Ovary (tissue), 3 donors: ENCODE data around the gene SCN2B.

Experiments
- CTCF ChIP-seq, 3 donors: fragments of 450-650 bp in 2 of 3; fragments of 200-600 bp in 1 of 3; IDR thresholded peaks; one replicate each; pipeline versions ENCODE4 v1.5.1 to v1.8.0; 2016 to 2022; ENCODE audit warnings: antibody characterized with exemption in 3 of 3, mild to moderate bottlenecking in 1 of 3
- POLR2A ChIP-seq: fragments of 450-650 bp; IDR thresholded peaks from one replicate; pipeline ENCODE4 v1.6.1; 2017; ENCODE audit warnings: antibody characterized with exemption, mild to moderate bottlenecking, moderate library complexity
- donor health status: DM: no; HTN: no; CAD: no.

GRCh38 chr11:118213201-118213600, 36.8 kb upstream of the SCN2B start:
- no peak for TF ChIP-seq POLR2A
- no peak for TF ChIP-seq CTCF (IDR thresholded peaks at IDR 0.05)
